Mesenchymal stem cell (in vitro differentiated cells and primary cell): ENCODE results near the gene UPK1A.

ENCODE experiments used
- DNase-seq: peaks from one replicate; pipeline ENCODE4 v3.0.0-alpha.2; 2013
- H2AFZ ChIP-seq: one replicate; pipeline ENCODE4 v1.6.1; 2013; ENCODE audit warnings: low read depth, mild to moderate bottlenecking, control low read depth, inconsistent platforms, low read length, moderate library complexity
- H2AK5ac ChIP-seq: 2 replicates; pipeline ENCODE4 v1.6.1; 2013; ENCODE audit warnings: low read length, moderate library complexity, mild to moderate bottlenecking, inconsistent platforms; ENCODE audit not compliant: severe bottlenecking
- H2BK120ac ChIP-seq: one replicate; pipeline ENCODE4 v1.6.1; 2013; ENCODE audit warnings: low read depth, mild to moderate bottlenecking, inconsistent platforms, low read length, moderate library complexity
- H2BK12ac ChIP-seq, 2 experiments: one replicate each; pipeline ENCODE4 v1.6.1; 2013; ENCODE audit warnings: inconsistent platforms in 2 of 2, low read length in 2 of 2, mild to moderate bottlenecking in 2 of 2, moderate library complexity in 2 of 2, control low read depth in 1 of 2
- H2BK15ac ChIP-seq: one replicate; pipeline ENCODE4 v1.6.1; 2013; ENCODE audit warnings: mild to moderate bottlenecking, low read depth, inconsistent platforms; ENCODE audit not compliant: poor library complexity, severe bottlenecking
- H2BK5ac ChIP-seq: 2 replicates; pipeline ENCODE4 v1.6.1; 2013; ENCODE audit warnings: low read depth, mild to moderate bottlenecking, low read length, control low read depth, inconsistent platforms; ENCODE audit not compliant: poor library complexity, severe bottlenecking
- H3K14ac ChIP-seq, 2 experiments: one replicate each; pipeline ENCODE4 v1.6.1; 2013; ENCODE audit warnings: inconsistent platforms in 2 of 2, low read length in 2 of 2, control low read depth in 1 of 2, mild to moderate bottlenecking in 1 of 2, moderate library complexity in 1 of 2
- H3K18ac ChIP-seq, 2 experiments: one replicate each; pipeline ENCODE4 v1.6.1; 2013; ENCODE audit warnings: inconsistent platforms in 2 of 2, low read length in 2 of 2, control low read depth in 1 of 2, low read depth in 1 of 2, mild to moderate bottlenecking in 1 of 2
- H3K23ac ChIP-seq, 2 experiments: one replicate each; pipeline ENCODE4 v1.6.1; 2013; ENCODE audit warnings: inconsistent platforms in 2 of 2, low read length in 2 of 2, mild to moderate bottlenecking in 2 of 2, moderate library complexity in 2 of 2, control low read depth in 1 of 2
- H3K27ac ChIP-seq: 2 replicates; pipeline ENCODE4 v1.5.1; 2013; ENCODE audit warnings: mild to moderate bottlenecking, moderate library complexity, low read length, control low read depth, inconsistent platforms; ENCODE audit not compliant: poor library complexity, severe bottlenecking
- H3K27me3 ChIP-seq, 2 experiments: 2 replicates each; pipeline versions ENCODE4 v1.6.1 to v1.7.0; 2013; ENCODE audit warnings: low read length in 2 of 2, mild to moderate bottlenecking in 2 of 2, moderate library complexity in 2 of 2, control low read depth in 1 of 2, inconsistent platforms in 1 of 2; ENCODE audit not compliant: control insufficient read depth in 1 of 2, insufficient read depth in 1 of 2
- H3K36me3 ChIP-seq, 2 experiments: 2 replicates each; pipeline versions ENCODE4 v1.6.1 to v1.7.0; 2013; ENCODE audit warnings: low read length in 2 of 2, control low read depth in 1 of 2, inconsistent platforms in 1 of 2, low read depth in 1 of 2, mild to moderate bottlenecking in 1 of 2; ENCODE audit not compliant: insufficient read depth in 2 of 2, control insufficient read depth in 1 of 2
- H3K4ac ChIP-seq, 2 experiments: one replicate each; pipeline ENCODE4 v1.6.1; 2013; ENCODE audit warnings: inconsistent platforms in 2 of 2, low read length in 2 of 2, mild to moderate bottlenecking in 2 of 2, moderate library complexity in 2 of 2, control low read depth in 1 of 2, low read depth in 1 of 2
- H3K4me1 ChIP-seq: 2 replicates; pipeline ENCODE4 v1.6.1; 2013; ENCODE audit warnings: low read depth, low read length, control low read depth; ENCODE audit not compliant: control insufficient read depth, insufficient read depth
- H3K4me2 ChIP-seq: 2 replicates; pipeline ENCODE4 v1.6.1; 2013; ENCODE audit warnings: low read length, mild to moderate bottlenecking, inconsistent platforms; ENCODE audit not compliant: poor library complexity, severe bottlenecking
- H3K4me3 ChIP-seq, 2 experiments: 2 replicates each; pipeline versions ENCODE4 v1.5.1 to v1.7.0; 2013; ENCODE audit warnings: low read length in 2 of 2, mild to moderate bottlenecking in 2 of 2, control low read depth in 1 of 2, low read depth in 1 of 2; ENCODE audit not compliant: insufficient read depth in 1 of 2
- H3K79me1 ChIP-seq: replicated peaks from 2 replicates; pipeline ENCODE4 v1.6.1; 2013; ENCODE audit warnings: mild to moderate bottlenecking, control low read depth, low read length, inconsistent platforms; ENCODE audit not compliant: poor library complexity, severe bottlenecking
- H3K9ac ChIP-seq: 2 replicates; pipeline ENCODE4 v1.7.0; 2013; ENCODE audit warnings: mild to moderate bottlenecking, low read length, moderate library complexity
- H3K9me3 ChIP-seq: 2 replicates; pipeline ENCODE4 v1.7.0; 2013; ENCODE audit warnings: mild to moderate bottlenecking, low read length; ENCODE audit not compliant: control insufficient read depth
- H4K8ac ChIP-seq: one replicate; pipeline ENCODE4 v1.6.1; 2013; ENCODE audit warnings: inconsistent platforms, mild to moderate bottlenecking, low read length, moderate library complexity
- H4K91ac ChIP-seq: one replicate; pipeline ENCODE4 v1.6.1; 2013; ENCODE audit warnings: mild to moderate bottlenecking, low read length, inconsistent platforms
- WGBS: methylation state at CpG from one replicate; pipeline ENCODE4 v1.1.7; 2013; ENCODE audit warnings: mixed read lengths; 5-methylcytosine and 5-hydroxymethylcytosine counted together

UPK1A gene

DNA sequence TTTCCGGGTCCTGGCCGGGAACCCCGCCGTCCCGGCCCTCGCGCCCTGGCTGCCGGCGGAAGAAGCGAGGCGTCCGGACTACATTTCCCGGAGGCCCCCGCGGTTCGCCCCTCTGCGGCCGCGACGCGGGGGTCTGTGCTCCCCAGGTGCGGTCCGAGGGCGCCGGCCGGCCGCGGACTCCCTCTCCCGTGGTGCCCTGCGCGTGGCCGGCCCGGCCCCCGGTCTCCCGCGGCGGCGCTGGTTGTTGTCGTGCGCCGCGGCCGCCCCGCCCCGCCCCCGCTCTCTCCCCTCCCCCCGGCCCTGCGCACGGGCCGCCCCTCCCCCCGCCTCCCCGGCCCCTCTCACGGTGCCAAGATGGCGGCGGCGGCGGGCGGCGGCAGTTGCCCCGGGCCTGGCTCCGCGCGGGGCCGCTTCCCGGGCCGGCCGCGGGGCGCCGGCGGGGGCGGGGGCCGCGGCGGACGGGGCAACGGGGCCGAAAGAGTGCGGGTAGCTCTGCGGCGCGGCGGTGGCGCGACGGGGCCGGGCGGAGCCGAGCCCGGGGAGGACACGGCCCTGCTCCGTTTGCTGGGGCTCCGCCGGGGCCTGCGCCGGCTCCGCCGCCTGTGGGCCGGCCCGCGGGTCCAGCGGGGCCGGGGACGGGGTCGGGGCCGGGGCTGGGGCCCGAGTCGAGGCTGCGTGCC is 51.5 kb downstream of the UPK1A start, which contains the start of gene KMT2B:
KMT2B (plus strand) TSS at position 339 of the 680 bp plus-strand sequence; CDS start at position 355, 16 bp downstream.
- DNase-seq: no peak
- Histone ChIP-seq H3K9ac (peak within 1 kb of the TSS; percentile 92), H2BK120ac (peak within 1 kb of the TSS; percentile 89), H3K4me3 (peak within 1 kb of the TSS; percentile 85 to 97), H2BK15ac (peak within 1 kb of the TSS; percentile 95), H2BK5ac (no peak within 1 kb of the TSS), H2AFZ (peak within 1 kb of the TSS; percentile 100), H3K9me3 (no peaks in the 10 kb centered on the region), H2AK5ac (no peak within 1 kb of the TSS), H3K14ac (peak within 1 kb of the TSS; percentile 63 to 98), H3K4me1 (peaks cover 23% of the 10 kb centered on the region), H3K79me1 (peaks cover 32% of the 10 kb centered on the region), H4K91ac (no peak within 1 kb of the TSS), H3K27me3 (peaks cover 0 to 21% of the 10 kb centered on the region in 2 experiments), H3K4ac (peak within 1 kb of the TSS in 1 of 2 experiments; percentile 86), H2BK12ac (peak within 1 kb of the TSS in 1 of 2 experiments; percentile 95), H3K18ac (peak within 1 kb of the TSS; percentile 84 to 96), H3K23ac (peak within 1 kb of the TSS in 1 of 2 experiments; percentile 97), H3K27ac (peak within 1 kb of the TSS; percentile 75), H3K4me2 (peak within 1 kb of the TSS; percentile 98), H3K36me3 (peaks cover 23 to 34% of the 10 kb centered on the region in 2 experiments), H4K8ac (no peak within 1 kb of the TSS)
- 2% methylated on average over 11 of the region's 109 CpGs for WGBS

DNA sequence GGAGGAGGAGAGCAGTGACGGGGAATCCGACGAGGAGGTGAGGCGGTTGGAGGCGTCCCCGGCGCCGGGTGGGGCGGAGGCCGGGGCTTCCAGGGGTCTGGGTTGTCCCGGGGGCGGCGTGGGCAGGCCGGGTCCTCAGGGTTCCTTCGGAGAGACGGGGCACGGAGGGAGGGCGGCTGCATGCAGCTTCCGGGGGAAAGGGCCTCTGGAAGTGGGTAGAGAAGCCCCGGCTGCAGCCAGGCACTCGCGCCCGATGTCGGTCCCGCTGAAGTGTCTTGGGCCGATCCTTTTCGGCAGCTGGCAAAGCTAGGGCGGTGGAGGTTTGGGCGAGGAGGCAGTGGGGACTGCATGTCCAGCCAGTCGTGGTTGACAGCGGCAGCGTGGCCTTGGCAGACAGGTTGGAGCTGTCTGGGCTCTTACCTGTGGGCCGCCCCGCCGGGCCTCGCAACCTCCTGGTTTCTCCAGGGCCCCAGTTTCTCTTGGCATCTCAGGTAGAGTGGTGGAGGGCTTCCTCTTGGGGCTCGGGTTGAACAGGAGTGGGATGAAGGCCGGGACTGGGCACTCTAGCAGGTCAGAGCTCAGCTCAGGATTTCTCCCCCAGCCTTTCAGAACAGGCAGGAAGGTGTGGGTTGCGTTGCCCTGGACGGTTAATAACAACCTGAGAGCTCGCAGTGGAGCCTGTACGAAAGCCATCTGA is 52.2 kb downstream of the UPK1A start:
- DNase-seq: peak; percentile 30
- Histone ChIP-seq H3K4me2 (peak overlapping the region; percentile 82), H3K27ac (peak overlapping the region; percentile 33), H2BK15ac (peak overlapping the region; percentile 95), H3K23ac (peak overlapping the region in 1 of 2 experiments; percentile 97), H3K9ac (peak overlapping the region; percentile 92), H3K4me3 (peak overlapping the region; percentile 85 to 95), H2AK5ac (no peak overlapping the region), H3K4ac (peak overlapping the region in 1 of 2 experiments; percentile 86), H3K9me3 (no peaks in the 10 kb centered on the region), H3K36me3 (peaks cover 30 to 40% of the 10 kb centered on the region in 2 experiments), H3K79me1 (peaks cover 38% of the 10 kb centered on the region), H2BK120ac (peak overlapping the region; percentile 89), H2AFZ (no peak overlapping the region), H3K14ac (peak overlapping the region; percentile 63 to 98), H2BK5ac (no peak overlapping the region), H4K91ac (no peak overlapping the region), H3K18ac (peak overlapping the region; percentile 74 to 84), H3K4me1 (peaks cover 23% of the 10 kb centered on the region), H4K8ac (no peak overlapping the region), H2BK12ac (no peak overlapping the region), H3K27me3 (peaks cover 0 to 14% of the 10 kb centered on the region in 2 experiments)
- 4% methylated on average over 34 of the region's 42 CpGs for WGBS

DNA sequence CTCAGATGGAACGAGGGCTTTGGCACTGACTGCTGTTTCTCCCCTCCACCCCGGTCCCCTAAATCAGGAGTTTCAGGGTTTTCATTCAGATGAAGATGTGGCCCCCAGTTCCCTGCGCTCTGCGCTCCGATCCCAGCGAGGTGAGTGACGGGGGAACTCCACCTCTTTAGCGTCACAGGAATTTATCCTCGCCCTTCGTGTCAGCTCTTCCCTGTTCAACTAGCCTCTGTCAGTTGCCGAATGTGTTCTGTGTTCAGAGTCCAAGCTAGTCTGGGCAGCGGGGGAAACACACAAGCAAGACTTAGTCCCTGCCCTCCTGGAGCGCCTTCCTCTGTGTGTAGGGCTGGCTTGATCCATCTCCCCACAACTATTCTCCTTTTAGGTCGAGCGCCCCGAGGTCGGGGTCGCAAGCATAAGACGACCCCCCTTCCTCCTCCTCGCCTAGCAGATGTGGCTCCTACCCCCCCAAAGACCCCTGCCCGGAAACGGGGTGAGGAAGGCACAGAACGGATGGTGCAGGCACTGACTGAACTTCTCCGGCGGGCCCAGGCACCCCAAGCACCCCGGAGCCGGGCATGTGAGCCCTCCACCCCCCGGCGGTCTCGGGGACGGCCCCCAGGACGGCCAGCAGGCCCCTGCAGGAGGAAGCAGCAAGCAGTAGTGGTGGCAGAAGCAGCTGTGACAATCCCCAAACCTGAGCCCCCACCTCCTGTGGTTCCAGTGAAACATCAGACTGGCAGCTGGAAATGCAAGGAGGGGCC is 53.3 kb downstream of the UPK1A start:
- Histone ChIP-seq H3K36me3 (peaks cover 40 to 51% of the 10 kb centered on the region in 2 experiments), H3K14ac (no peak overlapping the region), H4K91ac (no peak overlapping the region), H3K4me2 (peak overlapping the region; percentile 82), H3K9ac (peak overlapping the region; percentile 92), H3K9me3 (no peaks in the 10 kb centered on the region), H2BK15ac (peak overlapping the region; percentile 83), H3K23ac (no peak overlapping the region), H2BK5ac (no peak overlapping the region), H4K8ac (no peak overlapping the region), H3K4me1 (peaks cover 23% of the 10 kb centered on the region), H3K27me3 (peaks cover 0 to 4% of the 10 kb centered on the region in 2 experiments), H2BK120ac (no peak overlapping the region), H3K4me3 (peak overlapping the region; percentile 4 to 95), H3K27ac (no peak overlapping the region), H2AFZ (no peak overlapping the region), H2AK5ac (no peak overlapping the region), H3K79me1 (peaks cover 47% of the 10 kb centered on the region), H2BK12ac (no peak overlapping the region), H3K18ac (no peak overlapping the region), H3K4ac (no peak overlapping the region)
- no peak for DNase-seq
- 94% methylated on average over 32 of the region's 32 CpGs for WGBS
